Activated CD4-positive, alpha-beta T cell treated with anti-CD3 and anti-CD28 coated beads for 4 hours (primary cell): ENCODE results near the gene ABHD14A.
A peak's percentile ranks its signal among the peaks of the same experiment; 100 is the strongest.

ENCODE experiments used
- DNase-seq, 2 donors: peaks; one replicate each; pipeline ENCODE4 v3.0.0-alpha.2; 2020

Gene ABHD14A

GRCh38 chr3:51941463-51941797 is 33.4 kb upstream of the ABHD14A start:
- DNase-seq: no peak

GRCh38 chr3:51941798-51942602 is 32.9 kb upstream of the ABHD14A start, which contains the start of the genes PARP3 and RRP9:
Gene PARP3 (plus strand): TSS chr3:51942363. CDS start chr3:51943356, 993 bp downstream.
Gene RRP9 (minus strand): TSS chr3:51941904. CDS start chr3:51941867, 37 bp downstream.
- peak; percentile 99 to 100 for DNase-seq

- peak; percentile 57 to 67 for DNase-seq
Observed at GRCh38 chr3:51942603-51943450, 32.0 kb upstream of the ABHD14A start.

GRCh38 chr3:51943451-51944391 is 31.1 kb upstream of the ABHD14A start:
- DNase-seq: no peak

GRCh38 chr3:51944451-51945021 is 30.3 kb upstream of the ABHD14A start:
- DNase-seq: no peak

- DNase-seq: no peak
Observed at GRCh38 chr3:51945031-51945840, 29.6 kb upstream of the ABHD14A start.

GRCh38 chr3:51945926-51946705 is 28.7 kb upstream of the ABHD14A start:
- DNase-seq: no peak

- DNase-seq: no peak
Observed at GRCh38 chr3:51946796-51947195, 28.1 kb upstream of the ABHD14A start.

GRCh38 chr3:51947215-51947900 is 27.5 kb upstream of the ABHD14A start:
- no peak for DNase-seq

- no peak for DNase-seq
Observed at GRCh38 chr3:51948016-51948580, 26.8 kb upstream of the ABHD14A start.

- no peak for DNase-seq
Observed at GRCh38 chr3:51949121-51949520, 25.7 kb upstream of the ABHD14A start.

- no peak for DNase-seq
Observed at GRCh38 chr3:51950899-51951298, 24.0 kb upstream of the ABHD14A start.

- no peak for DNase-seq
Observed at GRCh38 chr3:51953445-51953844, 21.4 kb upstream of the ABHD14A start.

- no peak for DNase-seq
Observed at GRCh38 chr3:51954105-51954504, 20.8 kb upstream of the ABHD14A start.

- DNase-seq: no peak
Observed at GRCh38 chr3:51954713-51955112, 20.2 kb upstream of the ABHD14A start.

GRCh38 chr3:51955175-51955892 is 19.5 kb upstream of the ABHD14A start, which contains the start of gene GPR62:
Gene GPR62 (plus strand): TSS chr3:51955381. CDS start chr3:51955653, 272 bp downstream.
- no peak for DNase-seq

- peak in 1 of 2 donors; percentile 30 for DNase-seq
Observed at GRCh38 chr3:51955893-51956770, 18.7 kb upstream of the ABHD14A start.
